ENCODE results near the gene RBM38. TPM values are rescaled to one million over a fixed set of nuclear protein-coding genes. Genes with fewer than 3 reads are reported as not detected.
A peak's percentile ranks its signal among the peaks of the same experiment; 100 is the strongest.

RBM38 gene
- total and polyA plus RNA-seq, 2 of the 13 experiments (the other 11 are each of a cell fraction or from before 2014, with no cell fraction given): 24.2 to 34.2 TPM

DNA sequence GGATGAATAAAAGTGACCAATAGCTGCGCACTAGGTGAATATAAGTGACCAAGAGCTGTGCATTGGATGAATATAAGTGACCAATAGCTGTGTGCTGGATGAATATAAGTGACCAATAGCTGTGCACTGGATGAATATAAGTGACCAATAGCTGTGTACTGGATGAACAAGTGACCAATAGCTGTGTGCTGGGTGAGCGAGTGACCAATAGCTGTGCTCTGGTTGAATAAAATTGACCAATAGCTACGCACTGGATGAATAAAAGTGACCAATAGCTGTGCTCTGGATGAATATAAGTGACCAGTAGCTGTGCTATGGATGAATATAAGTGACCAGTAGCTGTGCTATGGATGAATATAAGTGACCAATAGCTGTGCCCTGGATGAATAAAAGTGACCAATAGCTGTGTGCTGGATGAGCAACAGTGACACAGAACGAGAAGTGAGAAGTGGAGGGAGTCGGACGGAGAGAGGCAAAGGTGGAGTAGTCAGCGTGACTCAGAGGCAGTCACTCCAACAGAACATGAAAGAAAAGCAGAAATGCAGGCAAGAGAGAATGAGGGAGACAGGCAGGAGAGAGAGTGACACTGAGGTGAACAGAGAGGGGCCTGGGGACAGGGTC, 38.5 kb downstream of the RBM38 start (continued):
- no peak for TF ChIP-seq KAT7 (CRISPR knock-in tag; IDR thresholded peaks at IDR 0.05; ENCODE audit: borderline replicate concordance)
- TF ChIP-seq ZNF432 (CRISPR knock-in tag; IDR thresholded peaks at IDR 0.05; ENCODE audit: borderline replicate concordance): no peak
- TF ChIP-seq SAP130 (CRISPR knock-in tag; IDR thresholded peaks at IDR 0.05; ENCODE audit: low read depth): peak; percentile 42
- TF ChIP-seq NFYC (CRISPR knock-in tag; IDR thresholded peaks at IDR 0.05): peak; percentile 88
- TF ChIP-seq ZBTB1 (CRISPR knock-in tag; IDR thresholded peaks at IDR 0.05; ENCODE audit: borderline replicate concordance): no peak
- TF ChIP-seq ELF4 (CRISPR knock-in tag; IDR thresholded peaks at IDR 0.05; ENCODE audit: borderline replicate concordance): no peak
- TF ChIP-seq ZNF709 (CRISPR knock-in tag; IDR thresholded peaks at IDR 0.05): 0 out of 2 replicates have a peak, but pooled peaks have one; percentile 26
- TF ChIP-seq, protein P1, sequence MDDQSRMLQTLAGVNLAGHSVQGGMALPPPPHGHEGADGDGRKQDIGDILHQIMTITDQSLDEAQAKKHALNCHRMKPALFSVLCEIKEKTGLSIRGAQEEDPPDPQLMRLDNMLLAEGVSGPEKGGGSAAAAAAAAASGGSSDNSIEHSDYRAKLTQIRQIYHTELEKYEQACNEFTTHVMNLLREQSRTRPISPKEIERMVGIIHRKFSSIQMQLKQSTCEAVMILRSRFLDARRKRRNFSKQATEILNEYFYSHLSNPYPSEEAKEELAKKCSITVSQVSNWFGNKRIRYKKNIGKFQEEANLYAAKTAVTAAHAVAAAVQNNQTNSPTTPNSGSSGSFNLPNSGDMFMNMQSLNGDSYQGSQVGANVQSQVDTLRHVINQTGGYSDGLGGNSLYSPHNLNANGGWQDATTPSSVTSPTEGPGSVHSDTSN (CRISPR knock-in tag; IDR thresholded peaks at IDR 0.05; ENCODE audit: borderline replicate concordance): no peak
- no peak for TF ChIP-seq ZNF263 (CRISPR knock-in tag; IDR thresholded peaks at IDR 0.05)
- peak; percentile 22; the same call in 1 of the 2 replicates for TF ChIP-seq TBX3 (IDR thresholded peaks at IDR 0.05; ENCODE audit: borderline replicate concordance)
- TF ChIP-seq ZBTB21 (CRISPR knock-in tag; IDR thresholded peaks at IDR 0.05): no peak
- TF ChIP-seq, protein P2, sequence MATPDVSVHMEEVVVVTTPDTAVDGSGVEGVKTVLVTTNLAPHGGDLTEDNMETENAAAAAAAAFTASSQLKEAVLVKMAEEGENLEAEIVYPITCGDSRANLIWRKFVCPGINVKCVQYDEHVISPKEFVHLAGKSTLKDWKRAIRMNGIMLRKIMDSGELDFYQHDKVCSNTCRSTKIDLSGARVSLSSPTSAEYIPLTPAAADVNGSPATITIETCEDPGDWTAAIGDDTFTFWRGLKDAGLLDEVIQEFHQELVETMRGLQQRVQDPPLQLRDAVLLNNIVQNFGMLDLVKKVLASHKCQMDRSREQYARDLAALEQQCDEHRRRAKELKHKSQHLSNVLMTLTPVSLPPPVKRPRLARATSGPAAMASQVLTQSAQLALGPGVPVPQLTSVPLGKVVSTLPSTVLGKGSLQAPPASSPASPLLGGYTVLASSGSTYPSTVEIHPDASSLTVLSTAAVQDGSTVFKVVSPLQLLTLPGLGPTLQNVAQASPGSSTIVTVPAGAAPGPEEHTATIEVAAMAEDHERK (CRISPR knock-in tag; IDR thresholded peaks at IDR 0.05; ENCODE audit: low read depth): no peak
- TF ChIP-seq, protein P3, sequence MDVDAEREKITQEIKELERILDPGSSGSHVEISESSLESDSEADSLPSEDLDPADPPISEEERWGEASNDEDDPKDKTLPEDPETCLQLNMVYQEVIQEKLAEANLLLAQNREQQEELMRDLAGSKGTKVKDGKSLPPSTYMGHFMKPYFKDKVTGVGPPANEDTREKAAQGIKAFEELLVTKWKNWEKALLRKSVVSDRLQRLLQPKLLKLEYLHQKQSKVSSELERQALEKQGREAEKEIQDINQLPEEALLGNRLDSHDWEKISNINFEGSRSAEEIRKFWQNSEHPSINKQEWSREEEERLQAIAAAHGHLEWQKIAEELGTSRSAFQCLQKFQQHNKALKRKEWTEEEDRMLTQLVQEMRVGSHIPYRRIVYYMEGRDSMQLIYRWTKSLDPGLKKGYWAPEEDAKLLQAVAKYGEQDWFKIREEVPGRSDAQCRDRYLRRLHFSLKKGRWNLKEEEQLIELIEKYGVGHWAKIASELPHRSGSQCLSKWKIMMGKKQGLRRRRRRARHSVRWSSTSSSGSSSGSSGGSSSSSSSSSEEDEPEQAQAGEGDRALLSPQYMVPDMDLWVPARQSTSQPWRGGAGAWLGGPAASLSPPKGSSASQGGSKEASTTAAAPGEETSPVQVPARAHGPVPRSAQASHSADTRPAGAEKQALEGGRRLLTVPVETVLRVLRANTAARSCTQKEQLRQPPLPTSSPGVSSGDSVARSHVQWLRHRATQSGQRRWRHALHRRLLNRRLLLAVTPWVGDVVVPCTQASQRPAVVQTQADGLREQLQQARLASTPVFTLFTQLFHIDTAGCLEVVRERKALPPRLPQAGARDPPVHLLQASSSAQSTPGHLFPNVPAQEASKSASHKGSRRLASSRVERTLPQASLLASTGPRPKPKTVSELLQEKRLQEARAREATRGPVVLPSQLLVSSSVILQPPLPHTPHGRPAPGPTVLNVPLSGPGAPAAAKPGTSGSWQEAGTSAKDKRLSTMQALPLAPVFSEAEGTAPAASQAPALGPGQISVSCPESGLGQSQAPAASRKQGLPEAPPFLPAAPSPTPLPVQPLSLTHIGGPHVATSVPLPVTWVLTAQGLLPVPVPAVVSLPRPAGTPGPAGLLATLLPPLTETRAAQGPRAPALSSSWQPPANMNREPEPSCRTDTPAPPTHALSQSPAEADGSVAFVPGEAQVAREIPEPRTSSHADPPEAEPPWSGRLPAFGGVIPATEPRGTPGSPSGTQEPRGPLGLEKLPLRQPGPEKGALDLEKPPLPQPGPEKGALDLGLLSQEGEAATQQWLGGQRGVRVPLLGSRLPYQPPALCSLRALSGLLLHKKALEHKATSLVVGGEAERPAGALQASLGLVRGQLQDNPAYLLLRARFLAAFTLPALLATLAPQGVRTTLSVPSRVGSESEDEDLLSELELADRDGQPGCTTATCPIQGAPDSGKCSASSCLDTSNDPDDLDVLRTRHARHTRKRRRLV (CRISPR knock-in tag; IDR thresholded peaks at IDR 0.05): no peak
- TF ChIP-seq ZNF703 (CRISPR knock-in tag; IDR thresholded peaks at IDR 0.05; ENCODE audit: borderline replicate concordance): no peak
- TF ChIP-seq ZNF33B (CRISPR knock-in tag; IDR thresholded peaks at IDR 0.05): no peak
- peak; percentile 72 for TF ChIP-seq FOSL2 (CRISPR knock-in tag; IDR thresholded peaks at IDR 0.05)
